Mesendoderm (in vitro differentiated cells): ENCODE results near the gene RHAG.
"Not testable (repeated sequence)": the region's sequence is repeated elsewhere in the genome, so short reads cannot be mapped to it uniquely, and the experiment has no call there.

Source experiments
- DNase-seq: peaks from one replicate; pipeline ENCODE4 v3.0.0; 2013
- H2AK5ac ChIP-seq: 2 replicates; pipeline ENCODE4 v1.6.1; 2013; ENCODE audit warnings: low read length, inconsistent platforms
- H2BK120ac ChIP-seq: 2 replicates; pipeline ENCODE4 v1.6.1; 2013; ENCODE audit warnings: low read depth, mild to moderate bottlenecking, low read length, moderate library complexity, mixed read lengths
- H2BK15ac ChIP-seq: replicated peaks from 2 replicates; pipeline ENCODE4 v1.6.1; 2013; ENCODE audit warnings: low read depth, mild to moderate bottlenecking, moderate library complexity
- H2BK5ac ChIP-seq: 2 replicates; pipeline ENCODE4 v1.6.1; 2013; ENCODE audit warnings: low read length, inconsistent platforms
- H3K18ac ChIP-seq: 2 replicates; pipeline ENCODE4 v1.6.1; 2013; ENCODE audit warnings: mild to moderate bottlenecking, low read length, mixed read lengths
- H3K23ac ChIP-seq: one replicate; pipeline ENCODE4 v1.6.1; 2013; ENCODE audit warnings: low read length
- H3K27ac ChIP-seq: 2 replicates; pipeline ENCODE4 v1.5.1; 2013; ENCODE audit warnings: low read depth, mild to moderate bottlenecking, inconsistent platforms, low read length, moderate library complexity
- H3K27me3 ChIP-seq: 2 replicates; pipeline ENCODE4 v1.6.1; 2013; ENCODE audit warnings: low read length, control low read depth, mild to moderate bottlenecking, inconsistent platforms; ENCODE audit not compliant: insufficient read depth, poor library complexity
- H3K36me3 ChIP-seq: 2 replicates; pipeline ENCODE4 v1.6.1; 2013; ENCODE audit warnings: low read length, inconsistent platforms; ENCODE audit not compliant: control insufficient read depth, insufficient read depth
- H3K4ac ChIP-seq: one replicate; pipeline ENCODE4 v1.6.1; 2013; ENCODE audit warnings: low read depth, mild to moderate bottlenecking, low read length, moderate library complexity
- H3K4me1 ChIP-seq: 2 replicates; pipeline ENCODE4 v1.6.1; 2013; ENCODE audit warnings: low read depth, low read length, inconsistent platforms; ENCODE audit not compliant: control insufficient read depth
- H3K4me2 ChIP-seq: 2 replicates; pipeline ENCODE4 v1.6.1; 2013; ENCODE audit warnings: low read length
- H3K4me3 ChIP-seq: 2 replicates; pipeline ENCODE4 v1.5.1; 2013; ENCODE audit warnings: mild to moderate bottlenecking, low read length
- H3K56ac ChIP-seq: one replicate; pipeline ENCODE4 v1.6.1; 2013; ENCODE audit warnings: low read length
- H3K79me1 ChIP-seq: 2 replicates; pipeline ENCODE4 v1.6.1; 2013; ENCODE audit warnings: low read length, inconsistent platforms
- H3K79me2 ChIP-seq: 2 replicates; pipeline ENCODE4 v1.6.1; 2013; ENCODE audit warnings: mild to moderate bottlenecking, low read length; ENCODE audit not compliant: control insufficient read depth, insufficient read depth
- H3K9ac ChIP-seq: 2 replicates; pipeline ENCODE4 v1.6.1; 2013; ENCODE audit warnings: low read length, inconsistent platforms
- H4K5ac ChIP-seq: one replicate; pipeline ENCODE4 v1.6.1; 2013; ENCODE audit warnings: low read length
- H4K8ac ChIP-seq: one replicate; pipeline ENCODE4 v1.6.1; 2013; ENCODE audit warnings: low read depth, mild to moderate bottlenecking, control low read depth, low read length, moderate library complexity
- WGBS: extraction: QIAGEN DNeasy Blood & Tissue Kit; methylation state at CpG from one replicate; pipeline ENCODE4 v1.1.7; 2013; ENCODE audit warnings: low lambda C conversion rate, missing lambda C conversion rate; ENCODE audit not compliant: insufficient coverage; ENCODE audit errors: extremely low coverage; 5-methylcytosine and 5-hydroxymethylcytosine counted together

The RHAG gene

DNA sequence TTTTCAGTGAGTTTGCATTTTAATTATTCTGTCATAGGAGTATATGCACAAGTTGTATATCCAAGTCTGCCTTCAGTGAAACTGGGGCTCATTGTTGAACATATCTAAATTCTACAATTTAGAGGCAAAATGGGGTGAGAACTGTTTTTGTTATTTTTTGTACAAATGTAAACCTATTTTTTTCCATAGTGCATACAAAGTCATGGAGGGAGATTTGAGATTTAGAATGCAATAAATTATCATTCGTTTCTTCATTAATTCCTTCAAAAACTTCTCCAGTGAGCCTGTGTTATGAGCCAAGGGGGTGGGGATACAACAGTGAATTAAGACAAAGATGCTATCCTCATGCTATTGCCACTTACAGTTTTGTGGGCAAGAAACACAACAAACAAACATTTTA is 29.8 kb upstream of the RHAG start:
- no peak overlapping the region for H2BK5ac ChIP-seq
- no peak overlapping the region for H3K23ac ChIP-seq
- no peak overlapping the region for H3K56ac ChIP-seq
- no peak overlapping the region for H2AK5ac ChIP-seq
- H3K27ac ChIP-seq: no peak overlapping the region
- H3K4me2 ChIP-seq: no peak overlapping the region
- H3K79me2 ChIP-seq: no peaks in the 10 kb centered on the region
- WGBS: no CpG with 5 or more reads among the region's 1 CpG
- no peaks in the 10 kb centered on the region for H3K79me1 ChIP-seq
- H4K5ac ChIP-seq: no peak overlapping the region
- no peak overlapping the region for H3K4me3 ChIP-seq
- no peak overlapping the region for H4K8ac ChIP-seq
- H3K4me1 ChIP-seq: no peaks in the 10 kb centered on the region
- no peak for DNase-seq
- no peak overlapping the region for H3K18ac ChIP-seq
- H3K9ac ChIP-seq: no peak overlapping the region
- no peaks in the 10 kb centered on the region for H3K27me3 ChIP-seq
- no peak overlapping the region for H2BK15ac ChIP-seq
- H3K36me3 ChIP-seq: no peaks in the 10 kb centered on the region
- H3K4ac ChIP-seq: no peak overlapping the region
- H2BK120ac ChIP-seq: no peak overlapping the region

DNA sequence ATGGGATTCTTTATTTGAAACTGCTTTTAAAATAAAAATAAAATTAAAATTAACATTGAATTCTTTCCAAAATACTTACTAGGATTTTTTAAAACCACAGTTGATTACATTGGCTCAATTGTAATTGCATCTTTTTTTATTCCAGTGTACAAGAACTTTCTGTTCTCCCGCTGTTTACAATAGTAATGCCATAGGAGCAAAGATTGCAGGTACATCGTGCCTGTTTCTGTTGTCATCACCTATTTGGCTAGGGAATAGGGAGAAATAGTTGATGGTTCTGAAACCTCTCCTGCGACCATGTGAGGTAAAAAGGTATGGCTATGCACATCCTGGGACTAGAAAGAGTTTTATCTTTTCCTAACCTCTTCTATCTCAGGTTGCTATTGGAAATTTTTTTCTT is 28.2 kb upstream of the RHAG start:
- Histone ChIP-seq H3K4me2 (no peak overlapping the region), H3K9ac (no peak overlapping the region), H3K56ac (no peak overlapping the region), H3K4me1 (no peaks in the 10 kb centered on the region), H2AK5ac (no peak overlapping the region), H3K27ac (no peak overlapping the region), H4K5ac (no peak overlapping the region), H2BK120ac (no peak overlapping the region), H3K4ac (no peak overlapping the region), H3K27me3 (no peaks in the 10 kb centered on the region), H3K23ac (no peak overlapping the region), H3K18ac (no peak overlapping the region), H4K8ac (no peak overlapping the region), H3K4me3 (no peak overlapping the region), H3K36me3 (no peaks in the 10 kb centered on the region), H2BK5ac (no peak overlapping the region), H3K79me2 (no peaks in the 10 kb centered on the region), H2BK15ac (no peak overlapping the region), H3K79me1 (no peaks in the 10 kb centered on the region)
- no peak for DNase-seq
- WGBS: no CpG with 5 or more reads among the region's 3 CpGs

DNA sequence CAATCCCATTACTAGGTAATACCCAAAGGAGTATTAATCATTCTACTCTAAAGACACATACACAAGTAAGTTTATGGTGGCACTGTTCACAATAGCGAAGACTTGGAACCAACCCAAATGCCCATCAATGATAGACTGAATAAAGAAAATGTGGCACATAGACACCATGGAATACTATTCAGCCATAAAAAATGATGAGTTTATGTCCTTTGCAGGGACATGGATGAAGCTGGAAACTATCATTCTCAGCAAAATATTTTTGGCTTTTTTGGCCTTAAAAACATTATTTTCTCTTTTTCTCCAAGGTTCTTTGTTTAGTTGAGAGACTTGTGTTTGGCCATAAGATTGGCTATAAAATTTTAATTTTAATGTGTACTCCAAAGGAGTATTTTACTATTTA is 27.4 kb upstream of the RHAG start:
- H3K23ac ChIP-seq, H3K4me3 ChIP-seq, H3K56ac ChIP-seq, H3K4me1 ChIP-seq, H2AK5ac ChIP-seq, DNase-seq, H4K8ac ChIP-seq, H2BK15ac ChIP-seq, H3K4ac ChIP-seq, H3K79me2 ChIP-seq, H3K4me2 ChIP-seq, H3K18ac ChIP-seq, H2BK5ac ChIP-seq, H3K36me3 ChIP-seq, H3K27me3 ChIP-seq, H3K27ac ChIP-seq, H3K79me1 ChIP-seq, H2BK120ac ChIP-seq, H3K9ac ChIP-seq, H4K5ac ChIP-seq: not testable (repeated sequence)
- WGBS: no CpG with 5 or more reads among the region's 1 CpG

DNA sequence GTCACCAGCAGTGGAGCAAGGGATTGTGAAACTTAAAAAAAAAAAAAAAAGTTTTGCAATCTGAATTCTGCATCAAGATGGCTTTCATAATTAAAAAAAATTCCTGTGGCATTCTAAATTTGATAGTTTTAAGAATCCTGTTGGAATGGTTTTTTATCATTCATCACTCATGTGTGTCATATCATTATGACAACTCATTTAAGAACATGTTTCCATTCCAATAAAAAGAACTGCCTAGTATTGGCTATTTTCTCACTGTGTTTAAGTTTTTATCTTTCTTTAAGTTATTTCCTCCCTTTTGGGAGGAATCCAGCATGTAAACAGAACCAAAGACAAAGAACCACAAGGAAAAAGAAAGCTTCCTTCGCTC is 26.2 kb upstream of the RHAG start:
- Histone ChIP-seq H3K4me3 (no peak overlapping the region), H4K5ac (no peak overlapping the region), H2BK120ac (no peak overlapping the region), H3K9ac (no peak overlapping the region), H3K36me3 (no peaks in the 10 kb centered on the region), H2BK5ac (no peak overlapping the region), H3K18ac (no peak overlapping the region), H3K27ac (no peak overlapping the region), H3K4me1 (no peaks in the 10 kb centered on the region), H3K4ac (no peak overlapping the region), H2AK5ac (no peak overlapping the region), H3K79me1 (no peaks in the 10 kb centered on the region), H2BK15ac (no peak overlapping the region), H3K56ac (no peak overlapping the region), H3K4me2 (no peak overlapping the region), H3K79me2 (no peaks in the 10 kb centered on the region), H4K8ac (no peak overlapping the region), H3K27me3 (no peaks in the 10 kb centered on the region), H3K23ac (no peak overlapping the region)
- WGBS: no CpG with 5 or more reads among the region's 1 CpG
- no peak for DNase-seq

DNA sequence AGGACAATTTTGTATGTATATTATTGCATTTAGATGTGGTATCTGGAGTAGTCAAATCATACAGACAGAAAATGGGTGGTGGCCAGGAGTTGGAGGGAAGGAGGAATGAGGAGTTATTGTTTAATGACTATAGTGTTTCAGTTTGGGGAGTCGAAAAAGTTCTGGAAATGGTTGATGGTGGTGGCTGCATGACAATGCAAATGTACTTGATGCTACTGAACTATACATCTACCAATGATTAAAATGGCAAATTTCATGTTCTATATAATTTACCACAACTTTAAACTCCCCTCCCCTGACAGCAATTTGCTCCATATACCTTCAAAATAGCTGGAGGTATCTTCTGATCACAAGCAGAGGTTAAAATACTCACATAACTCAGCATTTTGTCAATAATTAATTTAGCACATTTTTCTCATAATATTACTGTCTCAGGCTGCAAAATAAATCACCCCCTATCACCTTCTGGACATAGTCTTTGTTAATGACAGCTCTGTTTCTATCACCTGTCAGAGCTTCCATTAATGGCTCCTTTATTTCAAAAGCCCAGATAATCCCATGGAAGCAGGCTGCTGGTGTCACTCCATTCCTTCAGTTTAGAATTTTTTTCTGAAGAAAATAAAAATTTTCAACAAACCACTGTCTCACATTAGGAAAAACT is 25.7 kb upstream of the RHAG start:
- H3K9ac ChIP-seq: no peak overlapping the region
- no CpG with 5 or more reads among the region's 1 CpG for WGBS
- H3K36me3 ChIP-seq: no peaks in the 10 kb centered on the region
- no peak for DNase-seq
- H2AK5ac ChIP-seq: no peak overlapping the region
- H3K27me3 ChIP-seq: no peaks in the 10 kb centered on the region
- no peak overlapping the region for H3K56ac ChIP-seq
- H3K4me1 ChIP-seq: no peaks in the 10 kb centered on the region
- H2BK120ac ChIP-seq: no peak overlapping the region
- H2BK5ac ChIP-seq: no peak overlapping the region
- H3K4me2 ChIP-seq: no peak overlapping the region
- H3K79me2 ChIP-seq: no peaks in the 10 kb centered on the region
- no peak overlapping the region for H2BK15ac ChIP-seq
- H3K4ac ChIP-seq: no peak overlapping the region
- H3K4me3 ChIP-seq: no peak overlapping the region
- no peak overlapping the region for H3K18ac ChIP-seq
- no peak overlapping the region for H4K8ac ChIP-seq
- no peaks in the 10 kb centered on the region for H3K79me1 ChIP-seq
- no peak overlapping the region for H3K27ac ChIP-seq
- H4K5ac ChIP-seq: no peak overlapping the region
- H3K23ac ChIP-seq: no peak overlapping the region

DNA sequence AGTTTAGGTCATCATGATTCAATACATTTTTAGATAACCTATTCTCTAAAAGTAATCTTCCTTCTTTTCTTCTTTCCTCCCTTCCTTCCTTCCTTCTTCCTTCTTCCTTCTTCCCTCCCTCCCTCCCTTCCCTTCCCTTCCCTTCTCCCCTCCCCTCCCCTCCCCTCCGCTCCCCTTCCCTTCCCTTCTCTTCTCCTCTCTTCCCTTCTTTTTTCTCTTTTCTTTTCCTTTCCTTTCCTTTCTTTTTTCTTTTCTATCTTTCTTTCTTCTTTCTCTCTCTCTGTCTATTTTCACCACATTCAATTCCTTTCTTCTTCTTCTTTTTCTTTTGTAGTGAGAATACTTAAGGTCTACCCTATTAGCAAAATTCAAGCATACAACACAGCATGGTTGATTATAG is 17.3 kb upstream of the RHAG start:
- Histone ChIP-seq H3K9ac (no peak overlapping the region), H4K5ac (no peak overlapping the region), H4K8ac (no peak overlapping the region), H3K79me1 (no peaks in the 10 kb centered on the region), H3K4me2 (no peak overlapping the region), H3K79me2 (no peaks in the 10 kb centered on the region), H2BK5ac (no peak overlapping the region), H3K56ac (no peak overlapping the region), H2AK5ac (no peak overlapping the region), H3K27ac (no peak overlapping the region), H2BK120ac (no peak overlapping the region), H3K27me3 (no peaks in the 10 kb centered on the region), H3K4me3 (no peak overlapping the region), H2BK15ac (no peak overlapping the region), H3K18ac (no peak overlapping the region), H3K4ac (no peak overlapping the region), H3K23ac (no peak overlapping the region), H3K36me3 (no peaks in the 10 kb centered on the region), H3K4me1 (no peaks in the 10 kb centered on the region)
- no peak for DNase-seq
- WGBS: no CpG with 5 or more reads among the region's 1 CpG
